Loucy (cell line): ENCODE measurements around the gene RUFY3.

Experiments
- CTCF ChIP-seq: fragments of 200-600 bp; sonication (generic); conservative IDR thresholded peaks from 2 replicates; pipeline ENCODE4 v1.5.1; 2014; ENCODE audit warnings: mild to moderate bottlenecking, antibody characterized with exemption, low read length
- EZH2phosphoT487 ChIP-seq: fragments of 200-600 bp; IDR thresholded peaks from 2 replicates; pipeline ENCODE4 v1.6.1; 2018; ENCODE audit warnings: antibody characterized with exemption, mild to moderate bottlenecking, moderate library complexity, borderline replicate concordance

- TF ChIP-seq CTCF (no peak), EZH2phosphoT487 (no peak)
Measured at GRCh38 chr4:70816894-70817293, 95.1 kb downstream of the RUFY3 start.
